Gastrocnemius medialis (tissue), 4 donors: Measurements from ENCODE around the gene MRPL12.
A peak's percentile ranks its signal among the peaks of the same experiment; 100 is the strongest.
"Not testable (repeated sequence)": the region's sequence is repeated elsewhere in the genome, so short reads cannot be mapped to it uniquely, and the experiment has no call there.

Experiments
- CTCF ChIP-seq, 5 experiments: fragments of 450-650 bp in 3 of 5; fragments of 200-600 bp in 2 of 5; sonication (generic) in 2 of 5; IDR thresholded peaks in 4 of 5; conservative IDR thresholded peaks in 1 of 5; 1 replicate in 4 of 5; 2 replicates in 1 of 5; pipeline ENCODE4 v1.5.1; 2016 to 2019; ENCODE audit warnings: antibody characterized with exemption in 5 of 5, mild to moderate bottlenecking in 3 of 5, moderate library complexity in 3 of 5
- POLR2A ChIP-seq, 2 donors: fragments of 450-650 bp; IDR thresholded peaks; one replicate each; pipeline ENCODE4 v1.6.1; 2017; ENCODE audit warnings: antibody characterized with exemption in 2 of 2, mild to moderate bottlenecking in 2 of 2, moderate library complexity in 2 of 2

- peak; percentile 48 to 67 (median 62) for TF ChIP-seq CTCF (IDR thresholded peaks at IDR 0.05 in 4 of 5, conservative IDR thresholded peaks at IDR 0.05 in 1 of 5)
- TF ChIP-seq POLR2A (IDR thresholded peaks at IDR 0.05), result not testable (repeated sequence)
Observed at GRCh38 chr17:81675515-81676221, 27.5 kb upstream of the MRPL12 start.
